Sciatic nerve (tissue), 2 donors: ENCODE results near the gene NPAS3. TPM values are rescaled to one million over a fixed set of nuclear protein-coding genes. Genes with fewer than 3 reads are reported as not detected.

Experiments used
- ATAC-seq: fragments of 200-7000 bp; cut with Tn5 transposase; one replicate; pipeline ENCODE4 v1.9.1; 2020; ENCODE audit warnings: mild to moderate bottlenecking, moderate library complexity
- DNase-seq: peaks from one replicate; pipeline ENCODE4 v3.0.0-alpha.2; 2020; ENCODE audit warnings: low spot score
- intact Hi-C: fragments of 100-400 bp; cut with DNase I; formaldehyde crosslinking; loops from one replicate; pipeline ENCODE4 v1.14.2; 2022
- total RNA-seq: library from RNA; stranded (reverse); fragmentation: NEBNext Ultra II Directional; extraction: Animal tissue kit (Norgen Biotek cat#: 25700); gene quantifications from one replicate; pipeline ENCODE4 v1.2.1, GENCODE V29; 2021
- donor health status: DM: no; HTN: no; CAD: no.
- donor health status: DM: no; HTN: no; CAD: no.

The NPAS3 gene
- total RNA-seq, 1 donor from 2014 or later, result 14.6 TPM

GRCh38 chr14:33833706-33834465 is 895.2 kb downstream of the NPAS3 start:
- ATAC-seq (no peak), DNase-seq (no peak)
- intact Hi-C loops, result no loop called here

GRCh38 chr14:33834466-33835260 is 896.0 kb downstream of the NPAS3 start:
- intact Hi-C loops, result no loop called here
- DNase-seq, result no peak
- ATAC-seq, result no peak

- intact Hi-C loops, result no loop called here
- ATAC-seq (no peak), DNase-seq (no peak)
Measured at GRCh38 chr14:33835261-33835655, 896.6 kb downstream of the NPAS3 start.

GRCh38 chr14:33835677-33836076 is 897.0 kb downstream of the NPAS3 start:
- intact Hi-C loops, result no loop called here
- no peak for ATAC-seq
- no peak for DNase-seq

GRCh38 chr14:33836203-33836899 is 897.7 kb downstream of the NPAS3 start:
- no peak for DNase-seq
- ATAC-seq, result no peak
- intact Hi-C loops, result no loop called here

- intact Hi-C loops, result no loop called here
- DNase-seq (no peak), ATAC-seq (no peak)
Measured at GRCh38 chr14:33836900-33837577, 898.4 kb downstream of the NPAS3 start.

- no peak for ATAC-seq
- intact Hi-C loops, result no loop called here
- DNase-seq, result no peak
Measured at GRCh38 chr14:33837943-33838683, 899.4 kb downstream of the NPAS3 start.

GRCh38 chr14:33839193-33840076 is 900.8 kb downstream of the NPAS3 start:
- intact Hi-C loops, result loop anchor here (5.0 kb wide), 1 partner anchor 258 kb away; no protein-coding TSS in a partner anchor
- ATAC-seq (peak; percentile 84), DNase-seq (peak; percentile 69)

GRCh38 chr14:33840797-33841196 is 902.1 kb downstream of the NPAS3 start:
- intact Hi-C loops, result loop anchor here (5.0 kb wide), 1 partner anchor 257 kb away; no protein-coding TSS in a partner anchor
- DNase-seq, result no peak
- no peak for ATAC-seq

GRCh38 chr14:33842299-33842698 is 903.6 kb downstream of the NPAS3 start:
- DNase-seq (no peak), ATAC-seq (no peak)
- intact Hi-C loops, result loop anchor here (5.0 kb wide), 1 partner anchor 255 kb away; no protein-coding TSS in a partner anchor

GRCh38 chr14:33844118-33844517 is 905.4 kb downstream of the NPAS3 start:
- intact Hi-C loops, result loop anchor here (5.0 kb wide), 1 partner anchor 253 kb away; no protein-coding TSS in a partner anchor
- ATAC-seq (no peak), DNase-seq (no peak)

GRCh38 chr14:33846100-33846824 is 907.6 kb downstream of the NPAS3 start:
- ATAC-seq (no peak), DNase-seq (no peak)
- intact Hi-C loops, result no loop called here

- intact Hi-C loops, result no loop called here
- no peak for ATAC-seq
- DNase-seq, result no peak
Measured at GRCh38 chr14:33847066-33847465, 908.4 kb downstream of the NPAS3 start.

- DNase-seq (no peak), ATAC-seq (no peak)
- intact Hi-C loops, result no loop called here
Measured at GRCh38 chr14:33848009-33848408, 909.3 kb downstream of the NPAS3 start.

GRCh38 chr14:33848706-33849454 is 910.2 kb downstream of the NPAS3 start:
- intact Hi-C loops, result no loop called here
- ATAC-seq (peak; percentile 69), DNase-seq (no peak)

- ATAC-seq, result no peak
- DNase-seq, result no peak
- intact Hi-C loops, result no loop called here
Measured at GRCh38 chr14:33849455-33849801, 910.7 kb downstream of the NPAS3 start.
